IMR-90 (cell line): ENCODE measurements around the gene SEMA4D. TPM values are rescaled to one million over a fixed set of nuclear protein-coding genes. Genes with fewer than 3 reads are reported as not detected.

Source experiments
- ATAC-seq: fragments of 200-7000 bp; cut with Tn5 transposase; 2 replicates; pipeline ENCODE4 v1.9.1; 2020; ENCODE audit warnings: low read depth, mild to moderate bottlenecking, moderate library complexity
- BruUV-seq: library from RNA; stranded (reverse); fragments of 400-500 nt; replicated peaks from 2 replicates; lab custom pipeline; 2021; lab: Mats Ljungman, UMichigan
- CTCF ChIA-PET: fragments of 300-600 bp; formaldehyde crosslinking; extraction: SDS; loops from one replicate; lab custom pipeline; 2021; ENCODE audit warnings: antibody characterized with exemption; lab: Yijun Ruan, JAX
- POLR2A ChIA-PET: fragments of 300-600 bp; sonication (Branson Sonifier 250); formaldehyde crosslinking; loops from one replicate; lab custom pipeline; 2022; ENCODE audit warnings: antibody characterized with exemption; ENCODE audit not compliant: unreplicated experiment; lab: Charles Lee
- DNase-seq: peaks from one replicate; pipeline ENCODE4 v3.0.0; 2013
- H2AFZ ChIP-seq: replicated peaks from 2 replicates; pipeline ENCODE3; 2013; ENCODE audit warnings: low read length, mild to moderate bottlenecking; ENCODE audit not compliant: poor library complexity
- H2AK5ac ChIP-seq: 2 replicates; pipeline ENCODE4 v1.6.1; 2013; ENCODE audit warnings: low read depth, low read length, inconsistent platforms
- H2AK9ac ChIP-seq: replicated peaks from 2 replicates; pipeline ENCODE3; 2013; ENCODE audit warnings: mild to moderate bottlenecking, low read depth, low read length, moderate library complexity; ENCODE audit not compliant: poor library complexity
- H2BK120ac ChIP-seq: 2 replicates; pipeline ENCODE4 v1.6.1; 2013; ENCODE audit warnings: low read depth, low read length, inconsistent platforms
- H2BK15ac ChIP-seq: 3 replicates; pipeline ENCODE4 v1.6.1; 2013; ENCODE audit warnings: low read depth, low read length, inconsistent platforms
- H2BK20ac ChIP-seq: 2 replicates; pipeline ENCODE4 v1.6.1; 2013; ENCODE audit warnings: low read depth, mild to moderate bottlenecking, inconsistent platforms, low read length, moderate library complexity
- H2BK5ac ChIP-seq: 2 replicates; pipeline ENCODE4 v1.6.1; 2013; ENCODE audit warnings: mild to moderate bottlenecking, low read depth, low read length, inconsistent platforms; ENCODE audit not compliant: poor library complexity, severe bottlenecking
- H3K14ac ChIP-seq: replicated peaks from 2 replicates; pipeline ENCODE4 v1.6.1; 2013; ENCODE audit warnings: low read depth, low read length, inconsistent platforms
- H3K18ac ChIP-seq: 2 replicates; pipeline ENCODE4 v1.6.1; 2013; ENCODE audit warnings: low read depth, low read length, control low read depth
- H3K23ac ChIP-seq: 2 replicates; pipeline ENCODE4 v1.6.1; 2013; ENCODE audit warnings: low read depth, low read length, inconsistent platforms
- H3K27ac ChIP-seq: 2 replicates; pipeline ENCODE4 v1.5.1; 2013; ENCODE audit warnings: mild to moderate bottlenecking, control low read depth, low read length; ENCODE audit not compliant: insufficient read depth
- H3K27me3 ChIP-seq: 2 replicates; pipeline ENCODE4 v1.6.1; 2013; ENCODE audit warnings: low read length; ENCODE audit not compliant: control insufficient read depth, insufficient read depth
- H3K36me3 ChIP-seq: 2 replicates; pipeline ENCODE4 v1.6.1; 2013; ENCODE audit warnings: low read length, mixed read lengths; ENCODE audit not compliant: control insufficient read depth, insufficient read depth
- H3K4ac ChIP-seq: 2 replicates; pipeline ENCODE4 v1.6.1; 2013; ENCODE audit warnings: low read depth, low read length, inconsistent platforms
- H3K4me1 ChIP-seq: 2 replicates; pipeline ENCODE4 v1.6.1; 2013; ENCODE audit warnings: low read length, mixed read lengths; ENCODE audit not compliant: control insufficient read depth, insufficient read depth
- H3K4me2 ChIP-seq: 2 replicates; pipeline ENCODE4 v1.6.1; 2013; ENCODE audit warnings: low read depth, mild to moderate bottlenecking, control low read depth, low read length, moderate library complexity
- H3K4me3 ChIP-seq: 2 replicates; pipeline ENCODE4 v1.5.1; 2013; ENCODE audit warnings: low read depth, mild to moderate bottlenecking, control low read depth, low read length, moderate library complexity; ENCODE audit not compliant: insufficient read depth
- H3K56ac ChIP-seq: 2 replicates; pipeline ENCODE4 v1.6.1; 2013; ENCODE audit warnings: low read length, inconsistent platforms; ENCODE audit not compliant: insufficient read depth; ENCODE audit errors: extremely low read depth
- H3K79me1 ChIP-seq, 2 experiments: 2 replicates each; pipeline ENCODE4 v1.6.1; 2013; ENCODE audit warnings: low read length in 2 of 2, inconsistent platforms in 1 of 2, low read depth in 1 of 2
- H3K9ac ChIP-seq: 2 replicates; pipeline ENCODE4 v1.6.1; 2013; ENCODE audit warnings: low read depth, low read length, control low read depth
- H3K9me1 ChIP-seq: 2 replicates; pipeline ENCODE4 v1.6.1; 2013; ENCODE audit warnings: low read length, inconsistent platforms; ENCODE audit not compliant: insufficient read depth
- H3K9me3 ChIP-seq: 2 replicates; pipeline ENCODE4 v1.6.1; 2013; ENCODE audit warnings: low read length; ENCODE audit not compliant: control insufficient read depth, insufficient read depth
- H4K20me1 ChIP-seq: 2 replicates; pipeline ENCODE4 v1.6.1; 2013; ENCODE audit warnings: low read length, inconsistent platforms; ENCODE audit not compliant: insufficient read depth
- H4K5ac ChIP-seq: 2 replicates; pipeline ENCODE4 v1.6.1; 2013; ENCODE audit warnings: mild to moderate bottlenecking, low read depth, low read length, control low read depth
- H4K8ac ChIP-seq, 2 experiments: 2 replicates each; pipeline ENCODE4 v1.6.1; 2013; ENCODE audit warnings: low read depth in 2 of 2, low read length in 2 of 2, control low read depth in 1 of 2, inconsistent platforms in 1 of 2
- H4K91ac ChIP-seq: 2 replicates; pipeline ENCODE4 v1.6.1; 2013; ENCODE audit warnings: low read depth, low read length, inconsistent platforms; ENCODE audit not compliant: insufficient read depth
- CEBPB ChIP-seq: IDR thresholded peaks from 2 replicates; pipeline ENCODE4 v1.6.1; 2012; ENCODE audit warnings: low read depth, low read length, improper control_type of control experiment
- FOS ChIP-seq: fragments of 150-350 bp; IDR thresholded peaks from 2 replicates; pipeline ENCODE4 v1.6.1; 2016; ENCODE audit warnings: low read depth, low read length
- MAFK ChIP-seq: IDR thresholded peaks from 2 replicates; pipeline ENCODE4 v1.6.1; 2012; ENCODE audit warnings: low read depth, low read length, improper control_type of control experiment
- NFE2L2 ChIP-seq: fragments of 150-350 bp; IDR thresholded peaks from 2 replicates; pipeline ENCODE4 v1.6.1; 2016; ENCODE audit warnings: low read depth, mild to moderate bottlenecking, low read length
- POLR2A ChIP-seq: IDR thresholded peaks from 2 replicates; pipeline ENCODE4 v1.6.1; 2012; ENCODE audit warnings: mild to moderate bottlenecking, low read depth, low read length
- RCOR1 ChIP-seq: IDR thresholded peaks from 2 replicates; pipeline ENCODE4 v1.6.1; 2012; ENCODE audit warnings: mild to moderate bottlenecking, low read length, improper control_type of control experiment; ENCODE audit not compliant: insufficient replicate concordance
- SMC3 ChIP-seq: fragments of 150-350 bp; IDR thresholded peaks from 2 replicates; pipeline ENCODE4 v1.6.1; 2016; ENCODE audit warnings: low read depth, mild to moderate bottlenecking, antibody characterized with exemption, low read length, moderate library complexity
- WGBS, 2 experiments: methylation state at CpG; one replicate each; pipeline versions ENCODE4 v1.1.5 to v1.1.7; 2013; ENCODE audit warnings: missing lambda C conversion rate in 2 of 2; ENCODE audit not compliant: insufficient read length in 1 of 2; ENCODE audit errors: extremely low coverage in 2 of 2; 5-methylcytosine and 5-hydroxymethylcytosine counted together
- dilution Hi-C: fragments of 300-500 bp; cut with HindIII; formaldehyde crosslinking; loops from one replicate; pipeline ENCODE4 v1.14.3; 2018; ENCODE audit warnings: low sequenced_read_pairs; ENCODE audit not compliant: unreplicated experiment
- in situ Hi-C: fragments of 300-500 bp; cut with MboI; formaldehyde crosslinking; loops from 3 replicates; pipeline ENCODE4 v1.14.3; 2019; ENCODE audit warnings: low sequenced_read_pairs, inconsistent platforms, mixed read lengths
- intact Hi-C: fragments of 100-400 bp; cut with micrococcal nuclease; formaldehyde crosslinking; loops from 2 replicates; pipeline ENCODE4 v1.10.0; 2022
- polyA plus RNA-seq, 3 experiments: library from polyadenylated mRNA; depleted of rRNA; stranded (reverse); fragments of >200 nt; gene quantifications; 2 replicates each; pipeline ENCODE4 v1.2.3, GENCODE V29; 2012; ENCODE audit warnings: low replicate concordance in 1 of 3
- total RNA-seq: library from RNA; depleted of rRNA; stranded (reverse); fragments of >200 nt; gene quantifications from 2 replicates; pipeline ENCODE4 v1.2.3, GENCODE V29; 2012
- TF ChIP-seq, protein P1 (sequence below): fragments of 150-350 bp; IDR thresholded peaks from 2 replicates; pipeline ENCODE4 v1.6.1; 2016; ENCODE audit warnings: low read depth, mild to moderate bottlenecking, low read length, moderate library complexity, borderline replicate concordance
- TF ChIP-seq, protein P2 (sequence below): conservative IDR thresholded peaks from 2 replicates; pipeline ENCODE4 v1.5.1; 2012; ENCODE audit warnings: mild to moderate bottlenecking, low read depth, low read length, improper control_type of control experiment
- TF ChIP-seq, protein P3 (sequence below): fragments of 150-350 bp; IDR thresholded peaks from 2 replicates; pipeline ENCODE4 v1.6.1; 2017; ENCODE audit warnings: mild to moderate bottlenecking, antibody characterized with exemption, low read length, low read depth

Gene SEMA4D
- total and polyA plus RNA-seq, 2 of the 4 experiments (the other 2 are of a cell fraction), result 0.90 to 1.5 TPM

DNA sequence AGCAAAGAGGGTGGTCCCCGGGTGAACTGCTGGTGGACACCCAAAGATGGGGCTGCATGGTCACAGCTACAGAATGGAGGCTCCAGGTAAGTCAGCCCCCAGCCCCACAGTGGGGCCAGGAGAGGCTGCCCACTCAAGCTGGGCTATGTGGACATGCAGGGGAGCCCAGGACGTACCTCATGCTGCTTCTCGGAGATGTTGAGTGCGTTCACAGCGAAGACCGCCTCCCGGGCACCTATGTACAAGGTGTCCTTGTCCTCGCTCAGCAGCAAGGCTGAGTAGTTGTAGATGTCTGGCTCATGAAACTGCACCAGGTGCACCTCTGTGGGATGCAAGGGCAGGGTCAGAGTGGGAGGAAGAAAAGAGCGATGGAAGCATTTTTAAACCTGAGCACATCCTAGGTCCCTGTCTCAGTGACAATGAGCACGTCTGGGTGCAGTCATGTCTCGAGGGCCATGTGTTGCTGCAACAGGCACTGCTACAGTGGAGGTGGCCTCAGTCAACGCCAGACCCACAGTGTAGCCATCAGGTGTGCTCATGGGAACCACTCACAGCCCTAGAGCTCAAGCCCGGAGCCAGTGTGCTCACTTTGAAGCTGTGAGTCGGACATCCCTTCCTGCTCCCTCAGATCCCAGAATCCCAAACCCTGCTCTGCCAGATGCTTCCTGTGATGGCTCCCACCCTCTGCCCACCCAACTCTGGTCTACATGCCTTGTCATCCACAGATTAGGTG lies 95.1 kb downstream of the SEMA4D start:
- Histone ChIP-seq H3K36me3 (peaks cover 12% of the 10 kb centered on the region), H3K27ac (no peak overlapping the region), H2AK5ac (no peak overlapping the region; the same call in 1 of the 2 replicates), H3K14ac (no peak overlapping the region), H2BK5ac (no peak overlapping the region), H3K4me2 (no peak overlapping the region), H4K5ac (no peak overlapping the region), H3K23ac (no peak overlapping the region), H2BK20ac (no peak overlapping the region), H3K9ac (no peak overlapping the region), H3K27me3 (no peaks in the 10 kb centered on the region), H4K8ac (no peak overlapping the region), H2AK9ac (no peak overlapping the region), H2BK120ac (no peak overlapping the region), H3K18ac (no peak overlapping the region), H4K91ac (no peak overlapping the region), H3K4me3 (no peak overlapping the region), H3K9me1 (no peaks in the 10 kb centered on the region), H3K79me1 (no peaks in the 10 kb centered on the region), H4K20me1 (no peaks in the 10 kb centered on the region), H2AFZ (no peak overlapping the region), H3K4me1 (no peaks in the 10 kb centered on the region), H3K56ac (no peak overlapping the region), H2BK15ac (no peak overlapping the region), H3K4ac (no peak overlapping the region), H3K9me3 (peaks cover 5% of the 10 kb centered on the region)
- BruUV-seq, result no TSS peak
- dilution Hi-C loops, result no loop called here
- intact Hi-C loops, result no loop called here
- 70% methylated on average over 2 of the region's 14 CpGs; no CpG with 5 or more reads in 1 of the 2 experiments for WGBS, 2 experiments
- DNase-seq, result no peak
- no peak for ATAC-seq
- TF ChIP-seq CEBPB, result no peak
- no peak for TF ChIP-seq SMC3
- no peak for TF ChIP-seq MAFK
- no peak for TF ChIP-seq RCOR1
- TF ChIP-seq, protein P1, sequence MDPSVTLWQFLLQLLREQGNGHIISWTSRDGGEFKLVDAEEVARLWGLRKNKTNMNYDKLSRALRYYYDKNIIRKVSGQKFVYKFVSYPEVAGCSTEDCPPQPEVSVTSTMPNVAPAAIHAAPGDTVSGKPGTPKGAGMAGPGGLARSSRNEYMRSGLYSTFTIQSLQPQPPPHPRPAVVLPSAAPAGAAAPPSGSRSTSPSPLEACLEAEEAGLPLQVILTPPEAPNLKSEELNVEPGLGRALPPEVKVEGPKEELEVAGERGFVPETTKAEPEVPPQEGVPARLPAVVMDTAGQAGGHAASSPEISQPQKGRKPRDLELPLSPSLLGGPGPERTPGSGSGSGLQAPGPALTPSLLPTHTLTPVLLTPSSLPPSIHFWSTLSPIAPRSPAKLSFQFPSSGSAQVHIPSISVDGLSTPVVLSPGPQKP, result no peak
- TF ChIP-seq POLR2A, result no peak
- TF ChIP-seq, protein P2, sequence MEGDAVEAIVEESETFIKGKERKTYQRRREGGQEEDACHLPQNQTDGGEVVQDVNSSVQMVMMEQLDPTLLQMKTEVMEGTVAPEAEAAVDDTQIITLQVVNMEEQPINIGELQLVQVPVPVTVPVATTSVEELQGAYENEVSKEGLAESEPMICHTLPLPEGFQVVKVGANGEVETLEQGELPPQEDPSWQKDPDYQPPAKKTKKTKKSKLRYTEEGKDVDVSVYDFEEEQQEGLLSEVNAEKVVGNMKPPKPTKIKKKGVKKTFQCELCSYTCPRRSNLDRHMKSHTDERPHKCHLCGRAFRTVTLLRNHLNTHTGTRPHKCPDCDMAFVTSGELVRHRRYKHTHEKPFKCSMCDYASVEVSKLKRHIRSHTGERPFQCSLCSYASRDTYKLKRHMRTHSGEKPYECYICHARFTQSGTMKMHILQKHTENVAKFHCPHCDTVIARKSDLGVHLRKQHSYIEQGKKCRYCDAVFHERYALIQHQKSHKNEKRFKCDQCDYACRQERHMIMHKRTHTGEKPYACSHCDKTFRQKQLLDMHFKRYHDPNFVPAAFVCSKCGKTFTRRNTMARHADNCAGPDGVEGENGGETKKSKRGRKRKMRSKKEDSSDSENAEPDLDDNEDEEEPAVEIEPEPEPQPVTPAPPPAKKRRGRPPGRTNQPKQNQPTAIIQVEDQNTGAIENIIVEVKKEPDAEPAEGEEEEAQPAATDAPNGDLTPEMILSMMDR, result no peak
- no peak for TF ChIP-seq FOS
- no peak for TF ChIP-seq NFE2L2
- TF ChIP-seq, protein P3, sequence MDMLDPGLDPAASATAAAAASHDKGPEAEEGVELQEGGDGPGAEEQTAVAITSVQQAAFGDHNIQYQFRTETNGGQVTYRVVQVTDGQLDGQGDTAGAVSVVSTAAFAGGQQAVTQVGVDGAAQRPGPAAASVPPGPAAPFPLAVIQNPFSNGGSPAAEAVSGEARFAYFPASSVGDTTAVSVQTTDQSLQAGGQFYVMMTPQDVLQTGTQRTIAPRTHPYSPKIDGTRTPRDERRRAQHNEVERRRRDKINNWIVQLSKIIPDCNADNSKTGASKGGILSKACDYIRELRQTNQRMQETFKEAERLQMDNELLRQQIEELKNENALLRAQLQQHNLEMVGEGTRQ, result no peak
- ChIA-PET POLR2A (interaction anchor here (0.6 kb wide), 1 partner anchor 8 kb away, joined by 3 read pairs; no protein-coding TSS in a partner anchor), CTCF (interaction anchor here (0.6 kb wide), 1 partner anchor 174 kb away, joined by 5 read pairs; no protein-coding TSS in a partner anchor)
- in situ Hi-C loops, result no loop called here
